ENCODE measurements around the gene PCCA.

- TF ChIP-seq EP300 (IDR thresholded peaks at IDR 0.05) (no peak), CTCF (IDR thresholded peaks at IDR 0.05) (no peak), POLR2A (IDR thresholded peaks at IDR 0.05) (no peak), POLR2AphosphoS5 (IDR thresholded peaks at IDR 0.05) (no peak)
Observed at GRCh38 chr13:100510208-100510957, 421.5 kb downstream of the PCCA start.
